HG03196 (cell line): ENCODE measurements around the gene SCMH1.

ENCODE experiments used
- ATAC-seq: cut with Tn5 transposase; IDR thresholded peaks from one replicate; pipeline ENCODE4 v1.9.1; 2021; ENCODE audit not compliant: unreplicated experiment

The SCMH1 gene

GRCh38 chr1:41241749-41242341 lies at the start of gene SCMH1:
Gene SCMH1, minus strand, starts transcription at chr1:41242306. Its CDS starts 56,173 bp downstream, at chr1:41186133.
- ATAC-seq = peak; percentile 33

GRCh38 chr1:41291195-41291594 lies 49.1 kb upstream of the SCMH1 start:
- no peak for ATAC-seq

- no peak for ATAC-seq
Measured at GRCh38 chr1:41289196-41289595, 47.1 kb upstream of the SCMH1 start.

GRCh38 chr1:41286992-41287391 lies 44.9 kb upstream of the SCMH1 start:
- ATAC-seq = no peak

GRCh38 chr1:41286486-41286885 lies 44.4 kb upstream of the SCMH1 start:
- no peak for ATAC-seq

GRCh38 chr1:41285818-41286217 lies 43.7 kb upstream of the SCMH1 start:
- no peak for ATAC-seq

GRCh38 chr1:41284121-41284520 lies 42.0 kb upstream of the SCMH1 start:
- no peak for ATAC-seq

- no peak for ATAC-seq
Measured at GRCh38 chr1:41282679-41283317, 40.7 kb upstream of the SCMH1 start.

- no peak for ATAC-seq
Measured at GRCh38 chr1:41281334-41281733, 39.2 kb upstream of the SCMH1 start.

- ATAC-seq = no peak
Measured at GRCh38 chr1:41280202-41281032, 38.3 kb upstream of the SCMH1 start.

GRCh38 chr1:41278076-41278475 lies 36.0 kb upstream of the SCMH1 start:
- no peak for ATAC-seq

GRCh38 chr1:41277371-41277975 lies 35.4 kb upstream of the SCMH1 start:
- ATAC-seq = no peak

- no peak for ATAC-seq
Measured at GRCh38 chr1:41275831-41276230, 33.7 kb upstream of the SCMH1 start.

GRCh38 chr1:41274752-41275545 lies 32.8 kb upstream of the SCMH1 start:
- no peak for ATAC-seq

GRCh38 chr1:41272601-41273000 lies 30.5 kb upstream of the SCMH1 start:
- no peak for ATAC-seq

GRCh38 chr1:41268154-41268770 lies 26.2 kb upstream of the SCMH1 start:
- ATAC-seq = no peak

GRCh38 chr1:41261926-41262618 lies 20.0 kb upstream of the SCMH1 start:
- no peak for ATAC-seq

GRCh38 chr1:41260768-41261167 lies 18.7 kb upstream of the SCMH1 start:
- no peak for ATAC-seq

GRCh38 chr1:41259221-41259620 lies 17.1 kb upstream of the SCMH1 start:
- no peak for ATAC-seq

GRCh38 chr1:41255978-41256377 lies 13.9 kb upstream of the SCMH1 start:
- ATAC-seq = no peak
